Daoy (cell line): ENCODE data around the gene ANGPTL4. TPM values are rescaled to one million over a fixed set of nuclear protein-coding genes. Genes with fewer than 3 reads are reported as not detected.
A peak's percentile ranks its signal among the peaks of the same experiment; 100 is the strongest.
"Not testable (repeated sequence)": the region's sequence is repeated elsewhere in the genome, so short reads cannot be mapped to it uniquely, and the experiment has no call there.

ENCODE experiments used
- DNase-seq: peaks from one replicate; pipeline ENCODE4 v3.0.0-alpha.2; 2015; ENCODE audit warnings: low read depth
- total RNA-seq: library from RNA; depleted of rRNA; stranded (reverse); fragments of >200 nt; shearing (Covaris generic); gene quantifications from 2 replicates; pipeline ENCODE4 v1.2.3, GENCODE V29; 2014

ANGPTL4 gene
- total RNA-seq, 1 experiment from 2014 or later: 0.86 TPM

DNA sequence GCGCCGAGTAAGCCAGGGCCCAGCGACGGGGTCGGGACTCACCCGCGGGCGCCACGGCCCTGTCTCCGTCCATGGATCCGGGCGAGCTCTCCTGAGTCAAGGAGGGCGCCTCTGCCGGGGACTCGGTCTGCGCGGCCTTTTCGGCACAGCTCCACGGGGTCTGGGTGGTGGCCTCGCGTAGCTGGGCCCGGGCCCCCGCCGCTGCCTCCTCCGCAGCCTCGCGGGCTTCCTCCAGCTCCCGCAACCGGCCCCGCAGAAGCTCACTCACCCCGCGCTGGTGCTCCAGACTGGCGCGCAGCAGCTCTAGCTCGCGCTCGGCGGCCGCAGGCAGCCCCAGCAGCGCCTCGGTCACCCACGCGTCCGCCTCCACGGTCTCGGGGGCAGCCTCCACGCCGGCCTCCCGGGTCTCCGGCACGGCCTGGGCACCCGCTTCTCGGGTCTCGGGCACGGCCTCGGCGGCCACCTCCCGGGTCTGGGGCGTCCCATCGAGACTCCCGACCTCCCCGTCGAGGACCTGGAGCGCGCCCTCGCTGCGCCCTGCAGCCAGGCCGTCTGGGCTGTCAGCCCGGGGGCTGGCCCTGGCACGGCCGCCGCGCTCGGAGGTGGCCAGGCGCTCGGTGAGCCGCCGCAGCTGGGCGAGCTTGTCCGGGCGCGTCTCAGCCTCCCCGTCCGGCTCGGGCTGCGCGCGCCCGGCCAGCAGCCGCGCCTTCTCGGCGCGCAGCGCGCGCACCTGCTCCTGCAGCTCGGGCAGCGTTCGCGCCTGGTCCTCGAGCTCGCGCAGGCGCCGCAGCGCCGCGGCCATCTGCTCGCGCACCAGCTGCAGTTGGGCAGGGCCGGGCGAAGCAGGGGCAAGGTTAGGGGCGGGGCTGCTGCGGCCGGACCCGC lies 29.3 kb upstream of the ANGPTL4 start:
- DNase-seq: peak; percentile 72

DNA sequence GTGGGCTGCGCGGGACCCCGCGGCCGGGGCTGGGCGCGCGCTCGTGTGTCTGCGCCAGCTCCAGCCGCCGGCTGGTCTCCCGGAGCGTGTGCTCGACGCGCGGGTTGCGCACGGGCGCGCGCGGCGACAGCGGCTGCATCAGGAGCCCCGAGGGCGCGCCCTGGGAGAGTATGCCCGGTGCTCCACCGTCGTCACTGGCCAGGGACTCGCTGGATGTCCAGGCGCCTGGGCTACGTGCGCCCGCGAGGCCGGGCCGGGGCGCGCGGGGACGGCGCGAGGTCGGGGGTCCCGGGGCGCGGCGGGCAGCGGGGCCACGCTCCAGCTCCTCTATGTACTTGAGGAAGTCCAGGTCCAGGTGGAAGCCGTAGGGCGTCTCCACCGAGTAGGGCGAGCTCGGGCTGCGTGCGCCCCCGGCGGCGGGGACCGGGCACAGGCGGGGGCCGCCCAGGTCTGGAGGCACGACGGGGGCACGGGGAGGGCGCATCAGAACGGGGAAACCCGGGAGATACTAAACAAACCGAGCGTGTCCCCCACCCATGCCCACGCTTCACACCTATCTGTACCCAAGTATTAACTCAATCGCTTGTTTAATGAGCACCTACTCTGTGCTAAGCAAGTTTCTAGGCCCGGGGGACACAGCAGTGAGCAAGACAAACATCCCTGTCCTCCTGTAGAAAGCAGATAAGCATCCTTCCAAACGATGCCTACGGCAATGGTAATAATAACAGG lies 28.4 kb upstream of the ANGPTL4 start:
- no peak for DNase-seq

DNA sequence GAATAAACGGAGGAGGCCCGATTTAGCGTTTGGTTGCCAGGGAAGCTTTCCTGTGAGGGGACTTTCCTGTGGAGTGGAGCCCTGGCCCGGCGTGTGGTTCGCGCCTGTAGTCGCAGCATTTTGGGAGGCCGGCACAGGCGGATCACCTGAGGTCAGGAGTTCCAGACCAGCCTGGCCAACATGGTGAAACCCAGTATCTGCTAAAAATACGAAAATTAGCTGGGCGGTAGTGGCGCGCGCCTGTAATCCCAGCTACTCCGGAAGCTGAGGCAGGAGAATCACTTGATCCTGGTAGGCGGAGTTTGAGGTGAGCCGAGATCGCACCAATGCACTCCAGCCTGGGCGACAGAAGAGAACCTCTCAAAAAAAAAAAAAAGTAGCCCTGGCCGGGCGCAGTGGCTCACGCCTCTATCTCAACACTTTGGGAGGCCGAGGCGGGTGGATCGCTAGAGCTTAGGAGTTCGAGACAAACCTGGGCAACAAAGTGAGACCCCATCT lies 27.8 kb upstream of the ANGPTL4 start:
- no peak for DNase-seq

DNA sequence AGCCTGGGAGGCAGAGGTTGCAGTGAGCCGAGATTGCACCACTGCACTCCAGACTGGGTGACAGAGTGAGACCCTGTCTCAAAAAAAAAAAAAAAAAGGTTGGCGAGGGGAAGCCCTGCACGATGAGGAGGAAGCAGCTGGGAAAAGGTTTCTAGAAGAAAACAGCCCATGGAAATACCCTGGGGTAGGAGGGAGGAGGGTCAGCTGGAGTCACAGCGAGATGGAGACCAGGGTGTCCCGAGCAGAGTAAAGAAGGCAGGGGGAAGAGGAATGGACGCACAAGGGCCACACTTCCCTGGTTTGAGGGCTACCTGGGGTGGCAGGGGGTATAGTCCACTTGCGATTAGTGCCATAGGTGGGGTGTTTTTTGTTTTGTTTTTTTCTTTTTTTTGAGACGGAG lies 27.3 kb upstream of the ANGPTL4 start:
- no peak for DNase-seq

DNA sequence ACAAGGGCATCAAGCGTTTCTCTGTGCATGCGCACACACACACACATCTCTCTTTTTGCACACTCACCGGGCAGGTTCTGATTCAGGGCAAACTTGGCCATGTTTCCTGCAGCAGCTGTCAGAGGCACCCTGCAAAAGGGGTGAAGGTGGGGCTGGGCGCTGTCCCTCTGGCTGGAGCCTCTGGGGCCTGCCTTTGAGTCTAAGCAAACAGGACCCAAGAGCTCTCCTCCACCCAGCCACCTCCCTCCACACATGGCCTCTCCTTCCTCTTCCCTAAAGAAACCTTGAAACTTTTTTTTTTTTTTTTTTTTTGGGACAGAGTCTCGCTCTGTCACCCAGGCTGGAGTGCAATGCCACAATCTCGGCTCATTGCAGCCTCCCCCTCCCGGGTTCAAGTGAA lies 26.2 kb upstream of the ANGPTL4 start:
- DNase-seq: no peak

DNA sequence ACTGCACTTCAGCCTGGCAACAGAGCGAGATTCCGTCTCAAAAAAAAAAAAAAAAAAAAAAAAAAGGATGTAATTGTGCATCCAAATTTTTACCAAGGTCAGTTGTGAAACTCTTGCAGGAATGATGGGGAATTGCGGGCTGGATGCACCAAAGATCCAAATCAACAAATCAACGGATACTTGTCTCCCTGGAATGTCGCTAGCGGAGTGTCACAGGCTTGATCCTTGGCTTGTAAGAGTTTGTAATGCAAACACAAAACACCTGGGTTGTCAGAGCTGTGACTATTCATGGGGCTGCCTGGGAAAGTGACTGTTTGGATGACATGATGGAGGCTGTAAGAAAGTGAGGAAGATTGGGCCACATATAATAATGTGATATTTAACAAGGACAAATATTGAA lies 25.1 kb upstream of the ANGPTL4 start:
- no peak for DNase-seq

DNA sequence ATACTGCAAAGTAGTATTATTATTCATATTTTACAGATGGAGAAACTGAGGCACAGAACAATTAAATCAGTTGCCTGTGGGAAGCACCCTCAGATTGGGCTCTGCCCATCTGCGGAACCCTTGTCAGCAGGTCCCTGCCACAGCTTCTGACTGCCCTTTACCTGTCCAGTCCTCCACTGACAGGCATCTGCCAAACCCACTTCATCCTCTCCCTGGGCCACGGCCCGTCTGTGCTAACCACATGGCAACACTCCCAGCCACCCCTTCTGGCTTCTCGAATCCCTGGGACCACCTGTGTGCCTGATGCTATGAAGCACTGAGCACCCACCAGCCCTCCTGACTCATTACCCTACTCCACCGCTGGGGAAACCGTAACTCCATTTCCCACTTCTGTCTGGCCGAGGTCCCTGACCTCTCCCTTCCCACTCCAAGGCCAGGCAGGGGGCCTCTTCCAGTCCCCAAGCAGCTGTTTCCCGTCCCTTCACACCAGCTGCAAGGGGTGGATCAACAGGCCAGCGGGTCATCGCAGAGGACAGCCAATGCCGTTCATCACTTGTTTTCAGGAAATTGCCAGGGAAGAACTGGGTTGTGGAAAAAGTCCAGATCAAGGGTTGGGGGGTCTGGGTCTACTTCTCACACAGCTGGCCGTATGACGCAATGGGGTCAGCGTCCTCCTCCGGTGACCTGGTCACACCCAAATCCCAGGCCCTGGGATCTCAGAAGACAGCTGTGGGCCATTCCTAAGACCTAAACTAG lies 23.4 kb upstream of the ANGPTL4 start:
- DNase-seq: no peak

DNA sequence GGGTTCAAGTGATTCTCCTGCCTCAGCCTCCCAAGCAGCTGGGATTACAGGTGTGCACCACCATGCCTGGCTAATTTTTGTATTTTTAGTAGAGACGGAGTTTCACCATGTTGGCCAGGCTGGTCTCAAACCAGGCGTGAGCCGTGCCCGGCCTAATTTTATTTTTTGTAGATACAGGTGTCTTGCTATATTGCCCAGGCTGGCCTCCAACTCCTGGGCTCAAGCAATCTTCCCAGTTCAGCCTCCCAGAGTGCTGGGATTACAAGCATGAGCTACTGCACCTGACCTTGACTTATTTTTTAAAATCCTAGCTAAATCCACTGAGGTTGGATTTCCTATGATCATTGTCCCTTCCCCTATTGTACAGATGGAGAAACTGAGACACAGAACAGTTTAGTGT lies 22.5 kb upstream of the ANGPTL4 start:
- not testable (repeated sequence) for DNase-seq

DNA sequence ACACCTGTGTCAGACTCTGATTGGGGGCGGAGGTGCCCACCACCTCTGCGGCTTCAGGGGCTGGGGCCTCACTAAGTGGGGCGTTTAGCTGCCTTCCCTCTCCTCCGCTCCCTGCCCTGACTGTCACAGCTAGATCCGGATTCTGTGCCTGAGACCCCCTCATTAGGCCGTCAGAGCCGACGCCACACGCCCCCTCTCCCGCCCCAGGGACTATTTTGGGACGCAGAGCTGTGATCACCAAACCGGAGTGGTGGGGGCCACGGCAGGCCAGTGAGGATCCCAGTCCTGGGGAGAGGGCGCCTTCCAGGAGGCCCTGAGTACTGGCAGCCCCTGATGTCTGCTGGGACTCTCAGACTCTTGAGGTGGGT lies 21.7 kb upstream of the ANGPTL4 start:
- no peak for DNase-seq

DNA sequence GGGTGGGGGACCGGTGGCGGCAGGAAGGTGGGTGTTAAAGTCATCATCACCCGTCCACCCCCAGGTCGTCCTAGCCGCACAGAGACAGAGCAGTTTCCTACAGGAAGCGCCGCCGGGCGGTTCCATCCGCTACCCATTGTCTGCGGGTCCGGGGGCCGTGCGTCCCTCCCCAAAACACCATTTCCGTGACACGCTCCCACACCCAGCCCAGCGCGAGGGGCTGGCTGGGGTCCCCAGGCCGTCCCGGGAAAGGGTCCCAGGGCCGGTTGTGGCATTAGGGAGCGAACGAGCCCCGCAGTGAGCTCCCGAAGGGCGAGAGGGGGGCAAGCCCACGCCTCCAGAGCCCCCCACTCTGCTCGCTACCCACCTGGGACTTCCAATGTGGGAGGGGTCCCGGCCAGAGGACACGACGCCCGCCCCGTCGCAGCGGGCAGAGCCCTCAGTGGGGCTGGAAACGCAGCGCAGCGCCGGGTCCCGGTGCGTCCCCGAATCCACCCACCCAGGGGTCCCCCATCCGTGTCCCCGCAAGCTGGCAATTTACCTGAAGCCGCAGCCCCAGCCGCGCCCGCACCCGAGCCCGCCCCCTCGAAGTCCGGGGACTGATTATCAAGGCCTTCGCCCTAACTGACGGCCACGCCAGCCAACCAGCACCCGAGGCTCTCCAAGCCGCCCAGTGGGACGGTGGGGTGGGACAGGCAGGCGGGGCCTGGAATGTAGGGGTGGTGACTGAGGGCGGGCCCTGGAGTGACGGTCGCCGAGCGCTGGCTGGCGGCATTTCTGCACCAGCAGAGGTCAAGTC lies 21.1 kb upstream of the ANGPTL4 start, which contains the start of gene KANK3:
TSS of gene KANK3 (minus strand) at position 579 of the 799 bp plus-strand sequence. CDS start 5,434 bp downstream, outside the sequence.
- peak; percentile 98 for DNase-seq

DNA sequence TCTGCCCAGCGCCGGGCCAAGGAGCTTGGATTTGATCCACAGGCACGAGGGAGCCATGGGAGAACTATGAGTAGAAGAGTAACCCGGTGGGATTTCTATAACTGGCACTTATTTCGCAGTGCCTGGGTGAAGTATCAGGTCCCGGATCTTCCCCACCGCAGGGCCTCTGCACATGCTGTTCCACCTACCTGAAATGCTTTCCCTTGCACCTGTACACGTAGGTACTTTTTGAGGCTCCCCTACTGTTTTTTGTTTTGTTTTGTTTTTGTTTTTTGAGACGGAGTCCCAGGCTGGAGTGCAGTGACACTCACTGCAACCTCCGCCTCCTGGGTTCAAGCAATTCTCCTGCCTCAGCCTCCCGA lies 20.5 kb upstream of the ANGPTL4 start:
- no peak for DNase-seq

DNA sequence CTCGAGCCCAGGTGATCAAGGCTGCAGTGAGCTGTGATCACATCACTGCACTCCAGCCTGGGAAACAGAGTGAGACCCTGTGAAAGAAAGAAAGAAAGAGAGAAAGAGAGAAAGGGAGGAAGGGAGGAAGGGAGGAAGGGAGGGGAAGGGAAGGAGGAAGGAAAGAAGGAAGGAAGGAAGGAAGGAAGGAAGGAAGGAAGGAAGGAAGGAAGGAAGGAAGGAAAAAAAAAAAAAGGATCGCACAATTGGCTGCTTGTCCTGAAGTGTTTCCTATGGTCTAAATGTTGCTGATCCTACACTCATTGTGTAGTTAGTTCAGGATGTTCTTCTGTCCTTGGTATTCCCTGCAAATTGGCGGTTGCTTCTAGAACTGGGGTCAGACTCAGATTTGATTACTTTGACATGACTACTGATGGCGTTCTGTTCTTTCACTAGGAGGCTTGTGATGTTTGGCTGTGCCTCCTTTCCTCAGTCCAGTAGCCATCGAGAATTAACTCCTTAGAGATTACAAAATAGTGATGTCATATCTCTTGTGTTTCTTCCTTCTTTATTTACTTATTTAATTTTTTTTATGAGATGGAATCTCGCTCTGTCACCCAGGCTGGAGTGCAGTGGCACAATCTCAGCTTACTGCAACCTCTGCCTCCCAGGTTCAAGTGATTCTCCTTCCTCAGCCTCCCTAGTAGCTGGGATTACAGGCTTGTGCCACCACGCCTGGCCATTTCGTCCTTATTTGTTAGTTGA lies 14.2 kb upstream of the ANGPTL4 start:
- DNase-seq: not testable (repeated sequence)

DNA sequence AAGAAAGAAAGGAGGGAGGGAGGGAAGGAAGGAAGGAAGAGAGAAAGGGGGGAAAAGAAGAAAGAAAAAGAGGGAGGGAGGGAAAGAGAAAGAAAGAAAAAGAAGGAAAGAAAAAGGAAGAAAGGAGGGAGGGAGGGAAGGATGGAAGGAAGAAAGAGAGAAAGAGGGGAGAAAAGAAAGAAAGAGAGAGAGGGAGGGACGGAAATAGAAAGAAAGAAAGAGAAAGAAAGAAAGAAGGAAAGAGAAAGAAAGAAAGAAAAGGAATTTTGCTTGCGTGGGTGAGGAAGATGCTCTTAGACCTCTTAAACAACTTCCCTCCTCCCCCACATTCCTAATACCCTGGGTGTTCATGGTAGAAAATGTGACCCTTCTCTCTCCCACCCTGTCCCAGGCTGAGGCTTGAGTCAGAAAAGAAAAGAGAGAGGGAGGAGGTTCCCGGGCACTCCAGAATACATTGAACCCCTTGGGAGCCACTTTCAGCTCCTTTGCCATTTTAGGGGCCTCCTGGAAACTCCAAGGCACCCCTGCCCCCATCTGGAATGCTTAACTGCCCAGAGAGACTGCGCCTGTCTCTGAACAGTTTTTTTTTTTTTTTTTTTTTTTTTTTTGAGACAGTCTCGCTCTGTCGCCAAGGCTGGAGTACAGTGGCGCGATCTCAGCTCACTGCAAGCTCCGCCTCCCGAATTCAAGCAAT lies 11.7 kb upstream of the ANGPTL4 start:
- DNase-seq: no peak

DNA sequence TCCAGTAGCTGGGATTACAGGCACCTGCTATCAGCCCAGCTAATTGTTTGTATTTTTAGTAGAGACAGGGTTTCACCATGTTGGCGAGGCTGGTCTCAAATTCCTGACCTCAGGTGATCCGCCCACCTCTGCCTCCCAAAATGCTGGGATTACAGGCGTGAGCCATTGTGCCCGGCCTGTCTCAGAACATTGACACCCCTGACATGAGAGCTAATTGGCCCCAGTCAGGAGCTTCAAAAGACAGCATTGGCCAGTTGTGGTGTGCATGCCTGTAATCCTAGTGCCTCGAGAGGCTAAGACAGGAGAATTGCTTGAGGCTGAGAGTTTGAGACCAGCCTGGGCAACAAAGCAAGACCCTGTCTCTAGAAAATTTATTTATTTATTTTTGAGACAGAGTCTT lies 11.1 kb upstream of the ANGPTL4 start:
- not testable (repeated sequence) for DNase-seq

DNA sequence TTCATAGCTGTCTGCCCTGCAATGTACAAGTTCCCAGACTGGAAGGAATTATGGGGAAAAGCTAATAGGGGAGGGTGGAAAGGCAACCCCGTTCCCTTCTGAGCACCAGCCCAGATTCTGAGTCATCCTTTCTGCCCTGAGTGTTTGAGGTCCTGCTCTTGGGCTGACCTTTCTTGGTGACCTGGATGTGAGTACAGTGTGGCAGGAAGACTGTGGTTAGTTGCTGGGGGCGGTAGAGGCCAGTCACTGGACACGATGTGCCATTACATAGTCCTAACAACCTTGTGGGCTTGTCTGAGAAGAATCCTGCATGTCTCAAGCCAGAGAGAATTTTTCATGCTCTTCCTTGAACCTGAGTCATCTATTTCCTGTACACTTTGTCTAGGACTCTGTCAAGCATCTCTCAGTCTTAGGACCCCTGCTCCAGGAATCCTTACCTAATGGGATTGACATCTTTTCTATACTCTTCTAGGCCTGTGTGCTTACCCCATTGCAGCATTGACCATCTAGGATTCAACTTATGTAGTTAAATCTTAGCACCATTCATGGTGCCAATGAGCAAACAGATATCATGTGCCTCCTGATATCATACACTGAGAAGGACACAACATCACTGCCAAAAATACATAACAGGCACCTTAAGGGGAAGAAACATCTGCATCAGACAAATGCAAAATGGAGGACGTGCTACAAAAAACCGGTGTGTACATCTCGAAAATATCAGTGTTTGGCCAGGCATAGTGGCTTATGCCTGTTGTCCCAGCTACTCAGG lies 8.1 kb upstream of the ANGPTL4 start:
- DNase-seq: peak; percentile 85

DNA sequence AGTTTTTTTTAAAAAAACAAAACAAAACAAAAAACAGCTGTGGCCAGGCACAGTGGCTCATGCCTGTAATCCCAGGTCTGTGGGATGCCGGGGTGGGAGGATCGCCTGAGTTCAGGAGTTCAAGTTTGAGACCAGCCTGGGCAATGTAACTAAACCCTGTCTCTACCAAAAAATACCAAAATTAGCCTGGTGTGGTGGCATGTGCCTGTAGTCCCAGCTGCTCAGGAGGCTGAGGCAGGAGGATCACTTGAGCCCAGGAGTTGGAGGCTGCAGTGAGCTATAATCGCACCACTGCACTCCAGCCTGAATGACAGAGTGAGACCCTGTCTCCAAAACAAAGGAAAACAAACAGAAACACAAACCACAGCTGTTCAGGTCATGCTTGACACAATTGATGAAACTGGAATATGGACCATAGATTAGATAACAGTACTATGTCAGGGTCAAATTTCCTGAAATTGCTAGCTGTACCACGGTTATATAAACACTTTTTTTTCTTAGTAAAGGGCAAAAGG lies 6.9 kb upstream of the ANGPTL4 start:
- no peak for DNase-seq

DNA sequence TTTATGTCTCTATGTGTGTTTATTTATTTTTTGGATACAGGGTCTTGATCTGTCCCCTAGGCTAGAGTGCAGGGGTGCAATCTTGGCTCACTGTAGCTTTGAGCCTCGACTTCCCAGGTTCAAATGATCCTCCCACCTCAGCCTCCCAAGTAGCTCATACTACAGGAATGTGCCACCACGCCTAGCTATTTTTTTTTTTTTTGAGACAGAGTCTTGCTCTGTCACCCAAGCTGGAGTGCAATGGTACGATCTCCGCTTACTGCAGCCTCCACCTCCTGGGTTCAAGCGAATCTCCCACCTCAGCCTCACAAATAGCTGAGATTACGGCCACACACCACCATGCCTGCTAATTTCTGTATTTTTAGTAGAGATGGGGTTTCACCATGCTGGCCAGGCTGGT lies 5.0 kb upstream of the ANGPTL4 start:
- no peak for DNase-seq

DNA sequence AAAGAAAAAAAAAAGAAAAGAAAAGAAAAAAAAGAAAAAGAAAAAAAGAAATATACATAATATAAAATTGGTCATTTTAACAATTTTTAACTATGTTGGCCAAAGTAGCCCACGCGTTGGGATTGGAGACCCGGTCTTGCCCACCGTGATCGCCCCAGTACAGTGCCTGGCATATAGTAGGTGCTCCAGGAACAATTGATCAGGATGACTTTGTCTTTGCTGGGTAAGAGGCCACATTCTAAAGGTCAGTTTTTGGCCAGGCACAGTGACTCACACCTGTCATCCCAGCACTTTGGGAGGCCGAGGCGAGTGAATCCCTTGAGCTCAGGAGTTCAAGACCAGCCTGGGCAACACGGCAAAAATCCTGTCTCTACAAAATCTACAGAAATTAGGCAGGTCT lies 3.8 kb upstream of the ANGPTL4 start:
- DNase-seq: no peak
